ENCODE data around the gene TM4SF20.
"Not testable (repeated sequence)": the region's sequence is repeated elsewhere in the genome, so short reads cannot be mapped to it uniquely, and the experiment has no call there.

Gene TM4SF20

DNA sequence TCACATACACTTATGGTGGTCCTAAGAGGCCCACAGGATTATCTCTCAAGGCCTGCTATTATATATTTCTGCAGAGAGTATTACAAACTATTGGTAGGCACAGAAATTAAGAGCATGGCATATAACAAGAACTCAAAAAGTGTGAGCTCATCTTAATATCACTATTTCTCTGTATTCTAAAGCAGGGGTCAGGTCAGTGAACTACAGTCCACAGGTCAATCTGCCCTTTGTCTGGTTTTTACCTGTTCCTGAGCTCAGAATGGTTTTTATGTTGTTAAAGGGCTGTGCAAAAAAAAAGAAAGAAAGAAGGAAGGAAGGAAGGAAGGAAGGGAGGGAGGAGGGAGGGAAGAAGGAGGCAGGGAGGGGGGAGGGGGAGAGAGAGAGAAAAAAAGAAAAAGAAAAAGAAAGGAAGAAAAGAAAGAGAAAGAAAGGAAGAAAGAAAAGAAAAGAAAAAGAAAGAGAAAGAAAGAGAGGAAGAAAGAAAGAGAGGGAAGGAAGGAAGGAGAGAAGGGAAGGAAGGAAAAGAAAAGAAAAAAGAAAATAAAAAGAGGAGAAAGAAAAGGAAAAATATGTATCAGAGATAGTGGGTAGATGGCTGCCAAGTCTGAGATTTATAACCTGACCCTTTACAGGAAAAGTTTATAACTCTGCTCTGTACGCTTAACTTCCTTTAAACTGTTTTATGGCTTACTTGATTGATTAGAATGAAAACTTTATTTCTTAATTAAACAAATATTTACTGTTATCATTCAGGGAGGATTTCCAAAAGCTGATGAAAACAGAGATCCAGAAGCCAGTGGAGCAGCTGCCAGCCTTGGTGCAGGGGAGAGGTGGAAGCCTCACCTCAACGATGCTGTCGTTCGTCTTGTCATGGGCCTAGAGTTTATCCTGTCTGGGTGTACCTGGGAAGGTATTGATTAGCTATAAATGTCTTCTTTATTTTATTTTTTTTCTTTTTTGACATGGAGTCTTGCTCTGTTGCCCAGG lies 19.9 kb upstream of the TM4SF20 start:
- DNase-seq (ENCODE audit: low read depth in 2 of 2) = no peak

DNA sequence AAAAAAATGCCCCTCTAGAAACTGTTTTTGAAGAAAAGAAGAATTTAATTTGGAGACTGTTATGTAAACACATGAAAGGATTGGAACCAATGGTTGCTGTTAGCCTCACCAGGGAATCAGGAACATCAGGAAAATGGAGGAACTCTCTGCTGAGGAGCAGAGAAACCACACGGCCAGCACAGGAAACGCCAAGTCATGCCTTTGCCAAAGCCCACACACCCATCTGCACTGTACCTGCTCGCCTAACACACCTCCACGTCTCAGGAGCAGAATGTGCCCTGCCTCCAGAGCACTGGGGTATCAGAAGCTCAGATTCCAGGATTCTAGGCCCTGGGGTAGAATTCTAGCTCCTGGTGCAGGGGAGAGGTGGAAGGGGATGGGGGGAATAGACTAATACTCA lies 18.5 kb upstream of the TM4SF20 start:
- no peak for DNase-seq (ENCODE audit: low read depth in 2 of 2)

DNA sequence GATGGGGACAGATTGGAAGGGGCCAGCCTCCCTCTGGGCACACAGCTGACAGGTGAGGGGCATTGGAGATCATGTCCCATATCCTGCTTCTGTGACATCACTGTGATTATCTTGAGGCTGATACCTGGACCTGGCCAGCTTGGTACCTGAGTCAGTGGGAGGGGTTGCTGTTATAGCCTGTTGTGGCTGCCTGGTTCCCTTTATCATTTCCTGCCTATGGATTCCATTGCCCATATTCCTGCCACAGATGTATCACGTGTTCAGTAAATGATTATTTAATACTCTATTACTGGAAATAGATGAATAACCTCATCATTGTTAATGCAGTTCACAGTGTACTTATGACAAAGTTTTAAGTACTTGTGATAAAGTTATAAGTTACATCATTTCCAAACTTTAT lies 16.4 kb upstream of the TM4SF20 start:
- no peak for DNase-seq (ENCODE audit: low read depth in 2 of 2)

DNA sequence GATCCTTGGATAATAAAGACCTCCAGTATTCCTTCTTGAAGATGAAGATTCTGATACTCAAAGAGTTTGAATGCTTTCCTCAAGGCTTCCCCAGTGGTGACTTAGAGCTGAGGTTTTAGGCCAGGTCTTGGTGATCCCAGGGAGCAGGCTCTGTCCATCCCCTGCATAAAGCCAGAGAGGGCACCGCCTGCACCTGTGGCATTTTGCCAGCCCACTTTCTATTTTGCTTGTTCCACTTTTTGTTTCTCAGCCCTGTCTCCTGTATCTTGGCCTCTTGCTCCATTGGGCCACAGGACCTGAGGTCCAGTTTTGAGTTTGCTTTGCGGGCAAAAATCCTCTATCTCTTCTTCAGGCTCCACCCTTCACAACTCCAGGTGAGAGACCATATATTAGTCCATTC lies 15.3 kb upstream of the TM4SF20 start:
- no peak for DNase-seq (ENCODE audit: low read depth in 2 of 2)

DNA sequence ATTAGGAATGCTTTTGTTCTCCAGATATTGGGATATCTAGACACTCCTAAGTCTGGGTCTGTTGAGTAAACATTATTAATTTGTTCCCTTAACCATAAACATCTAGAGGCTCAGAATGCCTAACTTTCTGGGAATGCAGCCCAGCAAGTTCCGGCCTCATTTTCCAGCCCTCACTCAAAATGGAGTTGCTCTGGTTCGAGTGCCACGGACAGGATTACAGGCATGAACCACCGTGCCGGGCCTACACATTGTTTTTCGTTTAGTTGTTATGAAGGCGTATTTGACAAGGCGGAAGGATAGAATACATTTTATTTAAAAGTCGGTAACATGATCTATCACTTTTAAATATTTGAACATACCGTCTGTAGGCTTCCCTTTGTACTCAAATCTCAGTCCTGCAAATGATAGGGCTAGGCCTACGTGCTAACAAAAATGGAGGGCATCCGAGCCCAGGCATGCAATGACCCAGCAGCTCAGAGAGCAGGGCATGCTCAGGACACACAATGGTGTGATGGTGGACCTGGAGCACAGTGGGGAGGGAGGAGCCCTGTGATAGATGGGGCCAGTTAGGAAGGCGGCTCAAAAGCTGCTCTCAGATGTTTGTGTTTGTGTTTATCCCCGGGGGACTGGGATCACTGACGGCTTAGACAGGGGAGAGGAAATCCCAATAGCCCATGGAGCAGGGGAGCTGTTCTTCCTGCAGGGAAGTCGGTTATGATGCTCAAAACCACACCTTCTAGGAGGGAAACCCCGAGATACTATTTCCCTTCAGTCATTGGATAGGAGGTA lies 11.6 kb upstream of the TM4SF20 start:
- no peak for DNase-seq (ENCODE audit: low read depth in 2 of 2)

DNA sequence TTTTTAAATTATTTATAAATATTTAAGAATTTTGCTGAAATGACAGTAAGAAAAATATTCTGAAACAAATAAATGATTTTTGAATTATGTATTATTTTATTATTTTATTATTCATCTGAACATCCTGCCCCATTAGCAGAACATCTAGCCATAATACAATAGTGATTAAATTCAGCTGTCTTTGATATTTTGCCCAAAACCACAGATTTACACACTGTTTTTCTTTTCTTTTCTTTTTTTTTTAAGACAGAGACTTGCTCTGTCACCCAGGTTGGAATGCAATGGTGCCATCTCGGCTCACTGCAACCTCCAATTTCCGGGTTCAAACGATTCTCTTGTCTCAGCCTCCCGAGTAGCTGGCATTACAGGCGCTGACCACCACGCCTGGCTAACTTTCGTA lies 10.6 kb upstream of the TM4SF20 start:
- DNase-seq (ENCODE audit: low read depth in 2 of 2) = no peak

DNA sequence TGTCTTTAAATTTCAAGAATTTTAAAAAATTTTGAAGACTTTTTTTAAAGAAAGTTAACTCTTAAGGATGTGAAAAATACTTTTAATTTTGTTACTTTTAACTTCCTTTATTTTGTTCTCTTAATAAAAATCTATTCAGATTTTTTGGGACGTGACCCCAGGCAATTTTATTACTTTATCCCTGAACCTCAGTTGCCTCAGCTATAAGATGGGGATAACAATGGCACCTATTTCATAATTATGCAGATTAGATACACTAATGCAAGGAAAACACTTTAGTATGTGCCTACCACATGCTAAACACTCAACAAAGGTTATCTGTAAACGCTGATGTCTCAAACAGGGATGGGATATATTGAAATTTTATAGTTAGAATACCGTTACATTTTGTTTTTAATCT lies 10.1 kb upstream of the TM4SF20 start:
- no peak for DNase-seq (ENCODE audit: low read depth in 2 of 2)

DNA sequence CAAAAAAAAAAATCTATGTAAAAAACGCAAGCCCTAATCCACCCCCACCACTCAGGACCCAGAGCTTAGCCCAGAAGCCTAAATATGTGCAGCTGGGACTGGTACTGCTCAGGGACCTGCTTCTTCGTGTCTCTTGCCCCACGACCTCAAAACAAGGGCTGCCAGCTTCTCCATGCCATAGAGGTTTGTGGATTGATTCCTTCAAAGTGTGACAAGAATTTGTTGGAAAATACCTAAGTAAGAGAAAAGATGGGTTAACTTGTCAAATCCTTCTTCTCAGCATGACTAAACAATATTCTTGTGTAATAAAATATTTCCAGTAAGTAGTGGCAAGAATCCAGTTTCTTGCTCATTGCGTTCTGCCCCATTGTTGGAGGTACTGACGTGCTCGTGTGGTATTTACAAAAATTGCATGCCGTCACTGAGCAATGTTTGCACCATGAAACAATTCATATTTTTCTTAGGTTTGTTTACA lies 9.5 kb upstream of the TM4SF20 start:
- no peak for DNase-seq (ENCODE audit: low read depth in 2 of 2)

DNA sequence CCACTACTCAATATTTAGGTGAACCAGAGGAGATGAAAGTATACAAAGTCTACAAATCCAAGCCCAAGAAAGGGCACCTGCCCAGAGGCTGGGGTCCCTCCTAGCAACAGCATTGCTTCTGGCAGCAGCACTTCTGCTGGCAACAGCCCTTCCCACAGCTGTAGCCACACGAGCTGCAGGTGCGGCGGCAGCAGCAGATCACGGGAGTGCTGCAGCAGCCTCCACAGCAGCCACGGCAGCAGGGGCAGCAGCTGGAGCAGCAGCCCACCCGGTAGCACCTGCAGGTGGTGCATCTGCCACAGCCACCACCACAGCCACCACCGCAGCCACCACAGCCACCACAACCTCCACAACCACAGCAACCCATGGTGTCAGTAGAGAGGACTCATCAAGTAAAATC lies 8.5 kb upstream of the TM4SF20 start, which contains the start of gene SCYGR1:
SCYGR1 (minus strand) TSS at position 367 of the 400 bp plus-strand sequence; CDS start at position 367, 0 bp downstream.
- not testable (repeated sequence) for DNase-seq (ENCODE audit: low read depth in 2 of 2)

DNA sequence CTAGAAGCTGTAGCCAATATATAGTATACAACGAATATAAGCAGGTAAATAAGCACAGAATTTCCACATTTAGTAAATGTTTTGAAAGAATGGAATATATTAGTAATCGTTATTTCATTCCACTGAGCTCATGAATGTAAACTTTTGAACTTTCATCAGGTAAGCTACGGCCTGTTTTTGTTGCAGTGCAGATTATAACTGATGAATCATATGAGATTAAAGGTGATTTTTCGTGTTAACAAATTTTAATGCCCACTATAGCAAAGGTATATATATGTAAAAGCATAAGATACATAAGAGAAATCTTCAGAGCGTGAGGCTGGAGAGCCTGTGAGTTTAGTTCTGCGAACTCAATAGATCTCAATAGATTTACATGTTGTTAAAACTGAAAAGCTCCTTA lies 7.5 kb upstream of the TM4SF20 start:
- no peak for DNase-seq (ENCODE audit: low read depth in 2 of 2)

DNA sequence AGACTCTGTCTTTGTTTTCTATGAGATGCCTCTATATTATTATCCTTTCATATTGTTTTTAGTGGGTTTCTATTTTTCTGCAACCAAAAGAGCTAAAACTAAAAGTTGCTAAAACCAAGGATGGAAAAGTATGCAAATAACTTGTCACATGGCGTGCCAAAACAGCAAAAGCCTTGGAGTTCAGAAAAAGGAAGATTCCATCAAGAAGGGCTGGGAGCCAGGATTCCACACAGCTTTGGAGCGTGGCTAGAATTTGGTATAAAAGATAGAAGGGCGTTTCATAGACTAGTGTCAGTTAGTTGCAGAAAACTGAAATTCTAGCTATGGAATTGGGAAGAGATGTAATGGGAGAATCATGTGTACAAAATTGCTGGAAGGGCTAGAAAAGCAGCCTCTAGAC lies 4.6 kb upstream of the TM4SF20 start:
- DNase-seq (ENCODE audit: low read depth in 2 of 2) = no peak

DNA sequence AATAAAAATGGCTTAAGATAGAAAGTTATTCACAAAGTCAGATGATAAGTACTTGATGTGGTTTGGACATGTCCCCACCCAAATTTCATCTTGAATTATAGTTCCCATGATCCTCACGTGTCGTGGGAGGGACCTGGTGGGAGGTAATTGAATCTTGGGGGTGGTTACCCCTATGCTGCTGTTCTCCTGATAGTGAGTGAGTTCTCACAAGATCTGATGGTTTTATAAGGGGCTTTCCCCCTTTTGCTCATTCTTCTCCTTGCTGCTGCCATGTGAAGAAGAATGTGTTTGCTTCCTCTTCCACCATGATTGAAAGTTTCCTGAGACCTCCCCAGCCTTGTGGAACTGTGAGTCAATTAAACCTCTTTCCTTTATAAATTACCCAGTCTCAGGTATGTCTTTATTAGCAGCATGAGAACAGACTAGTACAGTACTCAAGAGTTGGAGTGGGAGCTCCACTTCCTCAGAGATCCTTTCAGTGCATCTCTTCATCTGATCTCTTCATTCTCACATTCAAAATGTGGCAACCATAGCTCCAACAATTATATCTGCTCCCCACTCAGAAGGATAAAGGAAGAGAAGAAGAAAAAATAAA lies 3.2 kb upstream of the TM4SF20 start:
- not testable (repeated sequence) for DNase-seq (ENCODE audit: low read depth in 2 of 2)

DNA sequence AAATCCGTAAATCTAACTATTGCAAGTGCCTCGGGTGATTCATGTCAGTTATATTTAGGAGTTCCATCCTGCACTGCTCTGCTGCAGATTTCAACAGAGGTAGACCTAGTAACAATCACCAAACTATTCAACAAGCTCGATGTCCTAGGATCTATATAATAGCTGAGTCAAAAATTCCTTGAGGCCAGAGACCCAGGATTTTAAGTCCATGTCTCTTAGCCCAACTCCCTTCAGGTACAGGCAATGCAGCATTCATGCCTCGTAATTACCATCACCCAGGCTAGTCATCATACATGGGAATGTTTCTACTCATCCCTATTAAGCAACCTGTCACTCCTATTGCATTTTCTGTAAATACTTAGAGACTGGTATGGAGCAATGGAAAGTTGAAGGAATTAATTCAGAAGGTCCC lies 729 bp downstream of the TM4SF20 start:
- DNase-seq (ENCODE audit: low read depth in 2 of 2) = no peak

DNA sequence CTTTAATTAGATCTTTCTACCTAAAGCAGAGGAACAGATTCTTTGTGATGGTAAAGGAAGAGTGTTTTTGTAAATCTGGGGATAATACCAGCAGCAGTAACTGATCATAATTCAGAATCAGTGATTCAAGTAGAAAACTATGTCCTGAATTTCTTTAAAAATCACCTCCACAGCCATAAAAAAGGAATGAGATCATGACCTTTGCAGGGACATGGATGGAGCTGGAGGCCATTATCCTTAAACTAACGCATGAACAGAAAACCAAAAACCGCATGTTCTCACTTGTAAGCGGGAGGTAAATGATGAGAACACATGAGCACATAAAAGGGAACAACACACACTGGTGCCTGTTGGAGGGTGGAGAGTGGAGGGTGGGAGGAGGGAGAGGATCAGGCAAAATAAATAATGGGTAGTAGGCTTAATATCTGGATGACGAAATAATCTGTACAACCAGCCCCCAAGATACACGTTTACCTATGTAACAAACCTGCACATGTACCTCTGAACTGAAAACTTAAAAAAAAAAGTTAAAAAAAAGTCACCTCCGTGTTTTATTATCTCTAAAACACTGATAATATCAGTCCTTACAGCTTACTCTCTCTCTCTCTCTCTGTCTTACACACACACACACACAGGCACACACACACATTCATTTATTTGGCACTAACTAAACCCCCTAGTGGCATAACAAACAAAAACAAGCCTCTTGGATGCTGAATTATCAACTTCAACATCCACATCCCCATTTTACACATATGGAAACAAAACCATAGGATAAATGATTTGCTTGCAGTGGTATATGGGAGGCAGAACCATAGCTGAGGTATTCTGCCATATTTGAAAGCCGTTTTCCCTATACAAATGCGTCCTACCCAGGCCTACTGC lies 1.4 kb downstream of the TM4SF20 start:
- no peak for DNase-seq (ENCODE audit: low read depth in 2 of 2)

DNA sequence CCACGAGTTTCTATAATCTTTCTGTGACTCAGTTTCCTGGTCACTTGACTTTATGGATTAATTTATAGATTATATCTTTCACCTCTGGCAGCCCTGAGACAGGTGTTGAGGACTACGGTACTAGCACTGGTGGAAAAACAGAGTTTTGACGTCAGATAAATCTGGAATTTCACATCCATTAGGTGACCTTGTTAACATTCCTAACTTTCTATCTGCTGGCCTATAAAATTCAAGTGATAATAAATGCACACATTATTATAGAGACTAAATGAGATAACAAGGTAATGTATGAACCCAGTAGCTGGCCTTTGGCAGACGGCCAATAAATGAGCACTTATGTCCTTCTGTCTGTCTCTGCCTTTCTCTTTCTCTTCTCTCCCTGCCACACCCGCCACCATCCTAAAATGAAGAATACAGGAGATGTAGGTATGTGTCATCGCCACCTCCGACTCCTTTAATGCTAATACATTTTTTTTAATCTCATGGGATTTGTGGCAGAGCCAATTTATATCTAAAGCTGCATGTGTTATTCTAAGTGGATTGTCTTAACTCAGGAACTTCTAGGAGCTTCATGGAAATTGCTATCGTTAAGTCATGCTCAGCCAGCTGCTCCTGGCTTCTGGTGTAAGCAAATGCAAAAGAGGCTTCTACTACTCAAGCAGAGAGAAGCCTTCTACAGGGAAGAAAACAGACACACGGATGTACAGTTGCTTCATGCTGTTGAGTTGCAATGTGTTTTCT lies 2.3 kb downstream of the TM4SF20 start:
- no peak for DNase-seq (ENCODE audit: low read depth in 2 of 2)

DNA sequence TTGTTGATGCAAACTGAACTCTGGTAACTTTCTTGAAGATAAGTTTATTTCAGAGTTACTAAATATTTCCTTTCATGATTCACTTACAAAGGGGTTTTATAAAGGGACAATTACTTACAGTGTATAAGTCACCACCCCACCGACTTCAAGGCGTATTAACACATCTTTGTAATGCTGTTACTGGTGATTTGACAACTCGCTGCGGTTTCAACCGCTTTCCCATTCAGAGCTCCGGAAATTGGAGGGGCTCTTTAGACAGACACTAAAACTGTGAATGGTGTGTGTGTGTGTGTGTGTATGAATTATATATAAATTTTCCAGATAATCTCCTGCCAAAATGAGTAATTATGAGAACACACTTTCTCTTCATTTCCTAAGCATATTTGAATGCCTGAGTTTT lies 4.9 kb downstream of the TM4SF20 start:
- DNase-seq (ENCODE audit: low read depth in 2 of 2) = no peak

DNA sequence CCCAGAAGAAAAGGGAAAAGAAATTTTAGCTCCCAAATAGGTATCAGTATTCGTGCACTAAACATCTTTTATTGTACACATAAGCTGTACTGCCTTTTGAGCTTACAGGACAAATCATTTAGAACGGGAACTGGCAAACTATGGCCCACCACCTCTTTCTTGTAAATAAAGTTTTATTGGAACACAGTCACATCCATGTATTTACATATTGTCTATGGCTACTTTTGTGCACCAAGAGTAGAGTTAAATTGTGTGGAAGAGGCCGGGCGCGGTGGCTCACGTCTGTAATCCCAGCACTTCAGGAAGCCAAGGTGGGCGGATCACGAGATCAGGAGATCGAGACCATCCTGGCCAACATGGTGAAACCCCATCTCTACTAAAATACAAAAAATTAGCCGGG lies 5.7 kb downstream of the TM4SF20 start:
- DNase-seq (ENCODE audit: low read depth in 2 of 2) = no peak

DNA sequence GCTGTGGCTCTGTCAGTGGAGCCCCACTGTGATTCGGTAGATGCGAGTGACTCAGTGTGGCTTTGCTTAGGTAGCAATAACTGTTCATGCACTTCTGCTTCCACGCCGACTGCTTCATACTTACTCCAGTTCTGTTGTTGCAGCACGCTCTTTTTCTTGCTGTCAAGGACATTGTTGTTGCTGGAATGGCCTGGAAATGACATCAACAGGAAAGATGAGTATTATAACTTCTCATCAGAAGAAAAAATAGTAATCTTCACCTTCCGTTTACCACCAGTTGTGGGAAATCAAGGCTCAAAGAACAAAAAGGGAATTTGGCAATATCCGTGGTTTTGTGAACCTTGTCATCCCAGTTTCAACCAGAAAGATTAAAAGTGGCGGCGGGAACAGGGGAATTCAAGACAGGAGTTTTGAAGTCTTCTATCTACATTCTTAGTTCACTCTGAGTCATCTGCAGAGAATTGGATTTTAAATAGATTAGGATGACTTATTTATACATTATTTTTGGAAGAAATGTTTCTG lies 8.3 kb downstream of the TM4SF20 start:
- DNase-seq (ENCODE audit: low read depth in 2 of 2) = no peak

DNA sequence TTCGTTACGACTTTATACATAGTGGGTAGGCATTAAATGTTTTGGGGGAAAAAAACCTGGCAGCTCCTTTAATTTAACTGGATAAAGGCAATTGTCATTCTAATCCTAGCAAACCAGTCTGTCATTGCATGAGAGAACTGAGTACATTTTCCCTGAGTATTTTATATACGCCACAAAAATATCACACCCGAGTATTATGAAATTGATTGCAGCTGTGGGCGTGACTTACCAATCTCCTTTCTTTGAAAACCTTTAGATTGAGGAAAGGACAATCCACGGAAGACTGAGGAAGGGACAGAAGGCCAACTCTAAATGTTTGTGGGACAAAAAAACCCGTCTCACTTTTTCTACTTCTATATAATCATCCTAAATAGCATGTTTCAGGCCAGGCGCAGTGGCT lies 9.0 kb downstream of the TM4SF20 start:
- DNase-seq (ENCODE audit: low read depth in 2 of 2) = no peak

DNA sequence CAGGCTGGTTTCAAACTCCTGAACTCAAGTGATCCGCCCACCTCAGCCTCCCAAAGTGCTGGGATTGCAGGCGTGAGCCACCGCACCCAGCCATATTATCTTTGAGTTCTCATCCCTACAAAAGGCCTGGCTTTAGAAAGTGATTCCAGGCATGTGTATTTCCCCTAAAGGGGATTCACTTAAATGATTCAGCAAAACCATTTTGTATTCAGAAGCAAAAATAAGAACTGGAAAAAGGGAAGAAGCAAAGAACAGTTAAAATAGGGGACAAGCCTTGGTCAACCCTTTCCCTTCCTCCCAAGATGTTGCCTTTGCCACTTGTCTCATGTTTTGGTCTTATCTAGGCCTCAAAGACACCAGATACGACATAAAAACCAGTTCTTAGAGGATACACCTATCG lies 10.5 kb downstream of the TM4SF20 start:
- no peak for DNase-seq (ENCODE audit: low read depth in 2 of 2)

All from stimulated activated CD8-positive, alpha-beta memory T cell treated with anti-CD3 and anti-CD28 coated beads, Interleukin-2, amount 100 ng/mL, for 1 hour (primary cell).